Adrenal gland (tissue), 5 donors: ENCODE measurements around the gene ANKLE2.

Source experiments
- POLR2A ChIP-seq, 2 donors: fragments of 450-650 bp; IDR thresholded peaks; one replicate each; pipeline ENCODE4 v1.6.1; 2017; ENCODE audit warnings: antibody characterized with exemption in 2 of 2, mild to moderate bottlenecking in 2 of 2, moderate library complexity in 1 of 2
- TF ChIP-seq, protein P1 (sequence below), 6 experiments: fragments of 450-650 bp in 4 of 6; fragments of 200-600 bp in 2 of 6; sonication (generic) in 1 of 6; IDR thresholded peaks; 1 replicate in 5 of 6; 2 replicates in 1 of 6; pipeline versions ENCODE4 v1.5.1 to v1.8.0; 2016 to 2021; ENCODE audit warnings: antibody characterized with exemption in 6 of 6, mild to moderate bottlenecking in 2 of 6, moderate library complexity in 1 of 6
- donor health status: DM: no; HTN: no; CAD: no.

DNA sequence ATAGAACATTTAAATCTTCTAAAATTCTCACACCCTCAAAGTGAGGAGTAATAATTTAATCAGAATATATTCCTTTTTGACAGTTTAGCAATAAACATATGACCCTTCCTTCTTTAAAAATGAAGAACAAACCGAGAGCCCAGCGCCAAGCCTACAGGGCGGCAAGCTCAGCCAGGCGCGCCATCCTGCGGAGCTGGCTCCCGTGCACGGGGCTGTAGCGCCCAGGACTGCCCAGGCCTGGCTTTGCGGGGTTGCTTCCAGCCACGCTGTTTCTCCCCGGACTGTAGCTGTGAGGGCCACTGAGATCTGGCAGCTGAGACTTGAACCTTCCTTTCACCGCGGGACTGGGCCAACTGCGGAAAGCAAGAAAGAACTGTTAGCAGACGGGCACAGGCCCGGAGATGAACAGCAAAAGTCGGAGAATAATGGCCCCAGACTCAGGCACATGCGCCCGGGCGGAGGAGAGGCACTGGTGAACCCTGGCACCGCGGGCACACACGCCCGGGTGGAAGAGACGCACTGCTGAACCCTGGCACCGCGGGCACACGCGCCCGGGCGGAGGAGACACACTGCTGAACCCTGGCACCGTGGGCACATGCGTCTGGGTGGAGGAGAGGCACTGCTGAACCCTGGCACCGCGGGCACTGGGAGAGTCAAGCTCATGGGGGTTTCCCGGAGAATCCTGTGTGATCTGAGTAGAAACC, 34.4 kb downstream of the ANKLE2 start:
- no peak for TF ChIP-seq POLR2A (IDR thresholded peaks at IDR 0.05)
- TF ChIP-seq, protein P1, sequence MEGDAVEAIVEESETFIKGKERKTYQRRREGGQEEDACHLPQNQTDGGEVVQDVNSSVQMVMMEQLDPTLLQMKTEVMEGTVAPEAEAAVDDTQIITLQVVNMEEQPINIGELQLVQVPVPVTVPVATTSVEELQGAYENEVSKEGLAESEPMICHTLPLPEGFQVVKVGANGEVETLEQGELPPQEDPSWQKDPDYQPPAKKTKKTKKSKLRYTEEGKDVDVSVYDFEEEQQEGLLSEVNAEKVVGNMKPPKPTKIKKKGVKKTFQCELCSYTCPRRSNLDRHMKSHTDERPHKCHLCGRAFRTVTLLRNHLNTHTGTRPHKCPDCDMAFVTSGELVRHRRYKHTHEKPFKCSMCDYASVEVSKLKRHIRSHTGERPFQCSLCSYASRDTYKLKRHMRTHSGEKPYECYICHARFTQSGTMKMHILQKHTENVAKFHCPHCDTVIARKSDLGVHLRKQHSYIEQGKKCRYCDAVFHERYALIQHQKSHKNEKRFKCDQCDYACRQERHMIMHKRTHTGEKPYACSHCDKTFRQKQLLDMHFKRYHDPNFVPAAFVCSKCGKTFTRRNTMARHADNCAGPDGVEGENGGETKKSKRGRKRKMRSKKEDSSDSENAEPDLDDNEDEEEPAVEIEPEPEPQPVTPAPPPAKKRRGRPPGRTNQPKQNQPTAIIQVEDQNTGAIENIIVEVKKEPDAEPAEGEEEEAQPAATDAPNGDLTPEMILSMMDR (IDR thresholded peaks at IDR 0.05) = no peak
